ENCODE data around the gene TCEANC.

DNA sequence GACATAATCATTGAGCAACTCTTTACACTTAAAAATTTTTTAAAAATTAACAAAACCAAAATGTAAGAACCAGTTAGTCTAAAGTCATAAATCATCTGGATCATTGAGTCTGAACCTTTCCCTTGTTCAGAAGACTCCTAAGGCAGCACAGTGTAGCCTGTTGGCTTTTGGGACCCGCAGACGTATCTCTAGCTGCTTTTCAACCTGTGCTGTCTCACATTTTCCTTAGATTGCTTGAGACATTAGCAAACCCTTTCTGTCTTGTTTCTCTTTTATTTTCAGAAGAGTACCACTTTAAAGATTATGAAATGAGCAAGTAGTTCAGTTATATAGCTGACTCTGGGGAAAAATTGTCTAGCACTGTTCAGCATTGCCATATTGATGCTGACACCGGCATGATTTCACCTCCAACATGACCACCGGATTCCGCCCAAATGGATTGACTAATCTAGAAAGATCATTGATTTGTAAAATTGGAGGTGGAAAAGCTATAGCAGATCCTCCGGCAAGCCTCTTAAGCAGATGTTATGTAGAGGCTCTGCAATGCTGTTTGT lies 8.9 kb downstream of the TCEANC start:
- TF ChIP-seq, protein P1, sequence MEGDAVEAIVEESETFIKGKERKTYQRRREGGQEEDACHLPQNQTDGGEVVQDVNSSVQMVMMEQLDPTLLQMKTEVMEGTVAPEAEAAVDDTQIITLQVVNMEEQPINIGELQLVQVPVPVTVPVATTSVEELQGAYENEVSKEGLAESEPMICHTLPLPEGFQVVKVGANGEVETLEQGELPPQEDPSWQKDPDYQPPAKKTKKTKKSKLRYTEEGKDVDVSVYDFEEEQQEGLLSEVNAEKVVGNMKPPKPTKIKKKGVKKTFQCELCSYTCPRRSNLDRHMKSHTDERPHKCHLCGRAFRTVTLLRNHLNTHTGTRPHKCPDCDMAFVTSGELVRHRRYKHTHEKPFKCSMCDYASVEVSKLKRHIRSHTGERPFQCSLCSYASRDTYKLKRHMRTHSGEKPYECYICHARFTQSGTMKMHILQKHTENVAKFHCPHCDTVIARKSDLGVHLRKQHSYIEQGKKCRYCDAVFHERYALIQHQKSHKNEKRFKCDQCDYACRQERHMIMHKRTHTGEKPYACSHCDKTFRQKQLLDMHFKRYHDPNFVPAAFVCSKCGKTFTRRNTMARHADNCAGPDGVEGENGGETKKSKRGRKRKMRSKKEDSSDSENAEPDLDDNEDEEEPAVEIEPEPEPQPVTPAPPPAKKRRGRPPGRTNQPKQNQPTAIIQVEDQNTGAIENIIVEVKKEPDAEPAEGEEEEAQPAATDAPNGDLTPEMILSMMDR (IDR thresholded peaks at IDR 0.05): no peak
- TF ChIP-seq POLR2A (IDR thresholded peaks at IDR 0.05): no peak
